ENCODE measurements around the gene ASPHD1. TPM values are rescaled to one million over a fixed set of nuclear protein-coding genes. Genes with fewer than 3 reads are reported as not detected.
"Not testable (repeated sequence)": the region's sequence is repeated elsewhere in the genome, so short reads cannot be mapped to it uniquely, and the experiment has no call there.

The ASPHD1 gene
- total RNA-seq, 1 experiment from 2014 or later = 2.6 TPM

- DNase-seq (ENCODE audit: low read depth) = peak; percentile 61
These were observed 22.9 kb upstream of the ASPHD1 start for GRCh38 chr16:29877266-29877961.

- DNase-seq (ENCODE audit: low read depth) = no peak
These were observed 22.1 kb upstream of the ASPHD1 start for GRCh38 chr16:29878172-29878571.

GRCh38 chr16:29881050-29881449 is 19.2 kb upstream of the ASPHD1 start:
- no peak for DNase-seq (ENCODE audit: low read depth)

GRCh38 chr16:29883987-29884386 is 16.3 kb upstream of the ASPHD1 start:
- DNase-seq (ENCODE audit: low read depth) = no peak

- not testable (repeated sequence) for DNase-seq (ENCODE audit: low read depth)
These were observed 10.9 kb upstream of the ASPHD1 start for GRCh38 chr16:29889372-29889771.

- no peak for DNase-seq (ENCODE audit: low read depth)
These were observed 8.5 kb upstream of the ASPHD1 start for GRCh38 chr16:29891525-29892457.

GRCh38 chr16:29892458-29892813 is 7.9 kb upstream of the ASPHD1 start:
- no peak for DNase-seq (ENCODE audit: low read depth)

GRCh38 chr16:29893553-29893952 is 6.7 kb upstream of the ASPHD1 start:
- DNase-seq (ENCODE audit: low read depth) = no peak

GRCh38 chr16:29894352-29894751 is 5.9 kb upstream of the ASPHD1 start:
- no peak for DNase-seq (ENCODE audit: low read depth)

- DNase-seq (ENCODE audit: low read depth) = no peak
These were observed 3.4 kb upstream of the ASPHD1 start for GRCh38 chr16:29896841-29897240.

- DNase-seq (ENCODE audit: low read depth) = no peak
These were observed 3.0 kb upstream of the ASPHD1 start for GRCh38 chr16:29897333-29897732.

- DNase-seq (ENCODE audit: low read depth) = no peak
These were observed 2.0 kb upstream of the ASPHD1 start for GRCh38 chr16:29898135-29898803.

GRCh38 chr16:29898804-29899515 is 1.3 kb upstream of the ASPHD1 start:
- DNase-seq (ENCODE audit: low read depth) = no peak

- DNase-seq (ENCODE audit: low read depth) = peak; percentile 86
These were observed 679 bp upstream of the ASPHD1 start, which contains the start of gene SEZ6L2 for GRCh38 chr16:29899516-29900101. TSS of gene SEZ6L2 (minus strand) at chr16:29899550. CDS start at chr16:29899019, 531 bp downstream.

- no peak for DNase-seq (ENCODE audit: low read depth)
These were observed 759 bp downstream of the ASPHD1 start for GRCh38 chr16:29900888-29901606.

GRCh38 chr16:29901607-29901945 is 1.3 kb downstream of the ASPHD1 start:
- DNase-seq (ENCODE audit: low read depth) = no peak

- no peak for DNase-seq (ENCODE audit: low read depth)
These were observed 3.3 kb downstream of the ASPHD1 start for GRCh38 chr16:29903590-29903989.

GRCh38 chr16:29904947-29905346 is 4.7 kb downstream of the ASPHD1 start:
- DNase-seq (ENCODE audit: low read depth) = no peak

- DNase-seq (ENCODE audit: low read depth) = no peak
These were observed 5.4 kb downstream of the ASPHD1 start for GRCh38 chr16:29905668-29906067.

- no peak for DNase-seq (ENCODE audit: low read depth)
These were observed 6.4 kb downstream of the ASPHD1 start for GRCh38 chr16:29906520-29907244.

Measured in RPMI7951 (cell line).